HepG2 (cell line): Measurements from ENCODE around the gene PLXNA4. TPM values are rescaled to one million over a fixed set of nuclear protein-coding genes. Genes with fewer than 3 reads are reported as not detected.

ENCODE experiments used
- ATAC-seq: fragments of 200-7000 bp; cut with Tn5 transposase; 3 replicates; pipeline ENCODE4 v1.9.1; 2020; ENCODE audit warnings: mild to moderate bottlenecking, moderate library complexity
- BruUV-seq: library from RNA; stranded (reverse); fragments of 400-500 nt; replicated peaks from 2 replicates; lab custom pipeline; 2021; lab: Mats Ljungman, UMichigan
- CTCF ChIA-PET: fragments of 300-600 bp; formaldehyde crosslinking; extraction: SDS; loops from one replicate; lab custom pipeline; 2021; ENCODE audit warnings: low total read pairs, inconsistent platforms, low intra/inter-chr PET ratio; lab: Yijun Ruan, JAX
- POLR2A ChIA-PET: fragments of 350-600 bp; sonication (Branson Sonifier 250); formaldehyde crosslinking; loops from one replicate; lab custom pipeline; 2020; ENCODE audit warnings: antibody characterized with exemption, inconsistent platforms; lab: Yijun Ruan, JAX
- DNase-seq: peaks from one replicate; pipeline ENCODE4 v3.0.0-alpha.2; 2015; ENCODE audit warnings: low spot score
- FAIRE-seq: peaks from 3 replicates; lab custom pipeline; 2011; peaks lifted over from hg19 to GRCh38; lab: Jason Lieb, UNC
- H2AFZ ChIP-seq: one replicate; pipeline ENCODE4 v1.6.1; 2011; ENCODE audit warnings: low read length, inconsistent platforms
- H3K27ac ChIP-seq: fragments of 300-600 bp; 3 replicates; pipeline ENCODE4 v1.8.0; 2011; ENCODE audit warnings: mixed run types, mild to moderate bottlenecking, mixed read lengths, low read length, inconsistent platforms; ENCODE audit not compliant: insufficient read depth; ENCODE audit errors: extremely low read length
- H3K27me3 ChIP-seq, 2 experiments: fragments of 200-600 bp in 1 of 2; 2 replicates in 1 of 2; 3 replicates in 1 of 2; pipeline versions ENCODE4 v1.6.0 to v1.8.0; 2011; ENCODE audit warnings: low read length in 2 of 2, mild to moderate bottlenecking in 2 of 2, moderate library complexity in 2 of 2, inconsistent platforms in 1 of 2; ENCODE audit not compliant: insufficient read depth in 2 of 2, control insufficient read depth in 1 of 2
- H3K36me3 ChIP-seq, 2 experiments: fragments of 200-600 bp in 1 of 2; replicated peaks in 1 of 2; 2 replicates in 1 of 2; 3 replicates in 1 of 2; pipeline versions ENCODE4 v1.5.1 to v1.8.0; 2011; ENCODE audit warnings: low read length in 2 of 2, inconsistent platforms in 1 of 2; ENCODE audit not compliant: insufficient read depth in 2 of 2, control insufficient read depth in 1 of 2
- H3K4me1 ChIP-seq: 2 replicates; pipeline ENCODE4 v1.5.1; 2012; ENCODE audit warnings: low read length, inconsistent platforms; ENCODE audit not compliant: insufficient read depth
- H3K4me2 ChIP-seq: 2 replicates; pipeline ENCODE4 v1.6.0; 2011; ENCODE audit warnings: low read depth, low read length, inconsistent platforms
- H3K4me3 ChIP-seq, 3 experiments: fragments of 200-600 bp in 1 of 3; sonication (generic), shearing (Covaris generic) in 1 of 3; replicated peaks in 1 of 3; 2 replicates each; pipeline ENCODE4 v1.5.1; 2011 to 2016; ENCODE audit warnings: low read length in 3 of 3, inconsistent platforms in 2 of 3, low read depth in 2 of 3, mild to moderate bottlenecking in 2 of 3, control low read depth in 1 of 3, mixed read lengths in 1 of 3; ENCODE audit not compliant: insufficient read depth in 1 of 3
- H3K79me2 ChIP-seq: one replicate; pipeline ENCODE4 v1.6.1; 2011; ENCODE audit warnings: low read length, inconsistent platforms; ENCODE audit not compliant: insufficient read depth
- H3K9ac ChIP-seq: 2 replicates; pipeline ENCODE4 v1.6.0; 2011; ENCODE audit warnings: mild to moderate bottlenecking, low read depth, low read length, inconsistent platforms; ENCODE audit not compliant: insufficient read depth
- H3K9me3 ChIP-seq: 2 replicates; pipeline ENCODE4 v1.5.1; 2012; ENCODE audit warnings: mild to moderate bottlenecking, low read length
- H4K20me1 ChIP-seq: 2 replicates; pipeline ENCODE4 v1.6.0; 2011; ENCODE audit warnings: inconsistent platforms, mild to moderate bottlenecking, low read length, moderate library complexity; ENCODE audit not compliant: insufficient read depth
- ELF4 ChIP-seq: sonication (generic); formaldehyde crosslinking; IDR thresholded peaks from 2 replicates; pipeline ENCODE4 v1.5.0; 2020; ENCODE audit warnings: missing genetic modification reagents, mild to moderate bottlenecking, moderate library complexity, borderline replicate concordance
- GATAD1 ChIP-seq: IDR thresholded peaks from 2 replicates; pipeline ENCODE4 v1.6.1; 2016; ENCODE audit warnings: missing genetic modification reagents, missing compliant biosample characterization
- SAFB2 ChIP-seq: sonication (generic); formaldehyde crosslinking; IDR thresholded peaks from 2 replicates; pipeline ENCODE4 v1.5.1; 2020; ENCODE audit warnings: missing genetic modification reagents, low read depth, mild to moderate bottlenecking, borderline replicate concordance
- SNRNP70 ChIP-seq: fragments of 200-400 bp; formaldehyde crosslinking; IDR thresholded peaks from 2 replicates; pipeline ENCODE4 v1.6.1; 2017; ENCODE audit warnings: mild to moderate bottlenecking, low read depth, low read length, moderate library complexity
- ZBTB21 ChIP-seq: sonication (generic); formaldehyde crosslinking; IDR thresholded peaks from 2 replicates; pipeline ENCODE4 v1.4.0; 2020; ENCODE audit warnings: missing genetic modification reagents
- WGBS: methylation state at CpG from one replicate; pipeline ENCODE4 v1.1.6; 2017; ENCODE audit warnings: low lambda C conversion rate; 5-methylcytosine and 5-hydroxymethylcytosine counted together
- in situ Hi-C: cut with HindIII; loops from 2 replicates; pipeline ENCODE4 v1.10.0; 2017; ENCODE audit warnings: low pct_unique_long_range_greater_than_20kb; ENCODE audit not compliant: extremely low pct_ligation_motif_present
- intact Hi-C: fragments of 100-400 bp; cut with micrococcal nuclease; formaldehyde crosslinking; loops from one replicate; pipeline ENCODE4 v1.10.0; 2022; ENCODE audit not compliant: unreplicated experiment
- polyA plus RNA-seq, 8 experiments: library from polyadenylated mRNA; depleted of rRNA in 3 of 8; stranded (reverse) in 7 of 8; unstranded in 1 of 8; fragments of >200 nt; fragmentation: Illumina TruSeq in 4 of 8; extraction: Trizol in 4 of 8; gene quantifications; 2 replicates each; pipeline versions ENCODE4 v1.2.1 to v1.2.3, GENCODE V29; 2011 to 2016; ENCODE audit warnings: low read depth in 4 of 8, missing spikeins in 1 of 8, mixed read lengths in 1 of 8; ENCODE audit not compliant: insufficient read depth in 1 of 8
- total RNA-seq, 5 experiments: library from RNA; depleted of rRNA; stranded (reverse); fragments of >200 nt; fragmentation: Illumina TruSeq; extraction: Trizol; gene quantifications; 2 replicates each; pipeline ENCODE4 v1.2.3, GENCODE V29; 2016; ENCODE audit warnings: low read depth in 1 of 5
- TF ChIP-seq, protein P1 (sequence below): sonication (generic); formaldehyde crosslinking; IDR thresholded peaks from 2 replicates; pipeline ENCODE4 v1.4.0; 2020; ENCODE audit warnings: mild to moderate bottlenecking, missing genetic modification reagents

Gene PLXNA4
- total and polyA plus RNA-seq, 2 of the 13 experiments (the other 11 are each of a cell fraction or from before 2014, with no cell fraction given): 0.01 to 0.04 TPM

DNA sequence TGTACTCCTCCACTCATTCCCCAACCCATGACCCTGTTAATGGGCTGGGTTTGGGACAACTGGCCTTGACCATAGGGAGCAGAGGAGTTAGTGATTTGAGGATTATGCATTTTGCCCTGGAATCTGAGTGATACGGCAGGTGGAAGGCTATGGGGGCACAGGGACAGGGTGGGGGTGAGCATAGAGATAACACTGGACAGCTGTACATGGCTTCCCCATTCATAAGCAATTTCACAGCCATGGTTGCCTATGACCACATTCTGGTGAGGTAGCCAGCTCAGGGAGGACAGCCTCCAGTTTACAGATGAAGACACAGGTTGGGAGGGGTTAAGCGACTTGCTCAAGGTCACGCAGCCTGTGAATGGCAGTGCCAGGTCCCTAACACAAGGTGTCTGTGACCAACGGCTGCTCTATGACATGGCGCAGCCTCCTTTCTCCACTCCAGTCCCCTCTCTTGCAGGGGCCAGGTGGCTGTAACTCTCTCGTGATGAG lies 319.5 kb downstream of the PLXNA4 start:
- DNase-seq (peak; percentile 11), ATAC-seq (no peak), FAIRE-seq (no peak)
- Histone ChIP-seq H3K4me1 (peaks cover 25% of the 10 kb centered on the region), H3K4me3 (no peak overlapping the region), H3K9me3 (no peaks in the 10 kb centered on the region), H3K79me2 (no peaks in the 10 kb centered on the region), H3K9ac (no peak overlapping the region), H3K36me3 (no peaks in the 10 kb centered on the region), H3K27me3 (peaks cover 0 to 7% of the 10 kb centered on the region in 2 experiments; a peak in 1 of 5 replicates), H3K27ac (no peak overlapping the region), H2AFZ (no peak overlapping the region), H4K20me1 (no peaks in the 10 kb centered on the region), H3K4me2 (no peak overlapping the region)
- in situ Hi-C loops: loop anchor here (25.0 kb wide), 1 partner anchor 569 kb away; no protein-coding TSS in a partner anchor
- WGBS: 63% methylated on average over 4 of the region's 6 CpGs
- intact Hi-C loops: no loop called here
- BruUV-seq: no TSS peak
- CTCF ChIA-PET: no interaction called here
- TF ChIP-seq SAFB2 (CRISPR knock-in tag): no peak
- TF ChIP-seq ELF4 (CRISPR knock-in tag): no peak
- no peak for TF ChIP-seq GATAD1 (CRISPR knock-in tag)
- no peak for TF ChIP-seq SNRNP70
- TF ChIP-seq, protein P1, sequence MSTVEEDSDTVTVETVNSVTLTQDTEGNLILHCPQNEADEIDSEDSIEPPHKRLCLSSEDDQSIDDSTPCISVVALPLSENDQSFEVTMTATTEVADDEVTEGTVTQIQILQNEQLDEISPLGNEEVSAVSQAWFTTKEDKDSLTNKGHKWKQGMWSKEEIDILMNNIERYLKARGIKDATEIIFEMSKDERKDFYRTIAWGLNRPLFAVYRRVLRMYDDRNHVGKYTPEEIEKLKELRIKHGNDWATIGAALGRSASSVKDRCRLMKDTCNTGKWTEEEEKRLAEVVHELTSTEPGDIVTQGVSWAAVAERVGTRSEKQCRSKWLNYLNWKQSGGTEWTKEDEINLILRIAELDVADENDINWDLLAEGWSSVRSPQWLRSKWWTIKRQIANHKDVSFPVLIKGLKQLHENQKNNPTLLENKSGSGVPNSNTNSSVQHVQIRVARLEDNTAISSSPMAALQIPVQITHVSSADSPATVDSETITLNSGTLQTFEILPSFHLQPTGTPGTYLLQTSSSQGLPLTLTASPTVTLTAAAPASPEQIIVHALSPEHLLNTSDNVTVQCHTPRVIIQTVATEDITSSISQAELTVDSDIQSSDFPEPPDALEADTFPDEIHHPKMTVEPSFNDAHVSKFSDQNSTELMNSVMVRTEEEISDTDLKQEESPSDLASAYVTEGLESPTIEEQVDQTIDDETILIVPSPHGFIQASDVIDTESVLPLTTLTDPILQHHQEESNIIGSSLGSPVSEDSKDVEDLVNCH (CRISPR knock-in tag): no peak
- 0 out of 2 replicates have a peak, but pooled peaks have one; percentile 36 for TF ChIP-seq ZBTB21 (CRISPR knock-in tag)
- POLR2A ChIA-PET: no interaction called here
